HepG2 (cell line): ENCODE data around the gene AHSG. TPM values are rescaled to one million over a fixed set of nuclear protein-coding genes. Genes with fewer than 3 reads are reported as not detected.

Experiments used
- CEBPB ChIP-seq: IDR thresholded peaks from 2 replicates; pipeline ENCODE4 v1.6.1; 2011; ENCODE audit warnings: low read depth, low read length, improper control_type of control experiment, borderline replicate concordance
- CTCF ChIP-seq: sonication (generic); formaldehyde crosslinking; IDR thresholded peaks from 2 replicates; pipeline ENCODE4 v1.5.0; 2020; ENCODE audit warnings: mild to moderate bottlenecking, missing genetic modification reagents, moderate library complexity
- FOXO4 ChIP-seq: sonication (generic); formaldehyde crosslinking; conservative IDR thresholded peaks from 2 replicates; pipeline ENCODE4 v1.8.1; 2023; ENCODE audit warnings: missing genetic modification reagents
- GATAD2A ChIP-seq: IDR thresholded peaks from 2 replicates; pipeline ENCODE4 v1.6.1; 2016
- GLI4 ChIP-seq: sonication (generic); formaldehyde crosslinking; IDR thresholded peaks from 2 replicates; pipeline ENCODE4 v1.5.1; 2020; ENCODE audit warnings: missing genetic modification reagents, mild to moderate bottlenecking, moderate library complexity, borderline replicate concordance
- HOXA5 ChIP-seq: sonication (generic); formaldehyde crosslinking; IDR thresholded peaks from 2 replicates; pipeline ENCODE4 v1.4.0; 2020; ENCODE audit warnings: missing genetic modification reagents
- KMT2A ChIP-seq: sonication (generic); formaldehyde crosslinking; IDR thresholded peaks from 2 replicates; pipeline ENCODE4 v1.4.0; 2020; ENCODE audit warnings: missing genetic modification reagents
- MXD1 ChIP-seq: sonication (generic); formaldehyde crosslinking; IDR thresholded peaks from 2 replicates; pipeline ENCODE4 v1.4.0; 2020; ENCODE audit warnings: mild to moderate bottlenecking, missing genetic modification reagents
- NFYB ChIP-seq: sonication (generic); formaldehyde crosslinking; IDR thresholded peaks from 2 replicates; pipeline ENCODE4 v1.4.0; 2020; ENCODE audit warnings: missing genetic modification reagents
- SMARCC2 ChIP-seq: fragments of 450-650 bp; IDR thresholded peaks from 2 replicates; pipeline ENCODE4 v1.6.1; 2017; ENCODE audit warnings: antibody characterized with exemption, mild to moderate bottlenecking
- TEF ChIP-seq: sonication (generic); formaldehyde crosslinking; IDR thresholded peaks from 2 replicates; pipeline ENCODE4 v1.5.0; 2020; ENCODE audit warnings: missing genetic modification reagents
- ZBTB1 ChIP-seq: sonication (generic); formaldehyde crosslinking; IDR thresholded peaks from 2 replicates; pipeline ENCODE4 v1.4.0; 2020; ENCODE audit warnings: missing genetic modification reagents, borderline replicate concordance
- ZFP37 ChIP-seq: sonication (generic); formaldehyde crosslinking; IDR thresholded peaks from 2 replicates; pipeline ENCODE4 v1.4.0; 2020; ENCODE audit warnings: missing genetic modification reagents, borderline replicate concordance
- ZFX ChIP-seq: sonication (generic); formaldehyde crosslinking; IDR thresholded peaks from 2 replicates; pipeline ENCODE4 v1.4.0; 2020; ENCODE audit warnings: mild to moderate bottlenecking, low read depth, missing genetic modification reagents, moderate library complexity
- ZNF10 ChIP-seq: sonication (generic); formaldehyde crosslinking; IDR thresholded peaks from 2 replicates; pipeline ENCODE4 v1.4.0; 2020; ENCODE audit warnings: mild to moderate bottlenecking, low read depth, missing genetic modification reagents, borderline replicate concordance
- ZNF124 ChIP-seq: sonication (generic); formaldehyde crosslinking; IDR thresholded peaks from 2 replicates; pipeline ENCODE4 v1.4.0; 2020; ENCODE audit warnings: missing genetic modification reagents
- ZNF362 ChIP-seq: sonication (generic); formaldehyde crosslinking; IDR thresholded peaks from 2 replicates; pipeline ENCODE4 v1.4.0; 2020; ENCODE audit warnings: missing genetic modification reagents, mild to moderate bottlenecking, borderline replicate concordance
- ZNF549 ChIP-seq: sonication (generic); formaldehyde crosslinking; IDR thresholded peaks from 2 replicates; pipeline ENCODE4 v1.5.0; 2020; ENCODE audit warnings: missing genetic modification reagents
- ZNF557 ChIP-seq: sonication (generic); formaldehyde crosslinking; IDR thresholded peaks from 2 replicates; pipeline ENCODE4 v1.4.0; 2020; ENCODE audit warnings: missing genetic modification reagents
- ZNF607 ChIP-seq: sonication (generic); formaldehyde crosslinking; IDR thresholded peaks from 2 replicates; pipeline ENCODE4 v1.5.1; 2020; ENCODE audit warnings: missing genetic modification reagents, mild to moderate bottlenecking, borderline replicate concordance
- ZNF614 ChIP-seq: IDR thresholded peaks from 2 replicates; pipeline ENCODE4 v1.6.1; 2018; ENCODE audit warnings: missing biosample characterization, missing genetic modification reagents, inconsistent platforms, borderline replicate concordance
- ZNF639 ChIP-seq: conservative IDR thresholded peaks from 2 replicates; pipeline ENCODE4 v1.6.1; 2018; ENCODE audit warnings: missing genetic modification reagents
- ZNF883 ChIP-seq: sonication (generic); formaldehyde crosslinking; IDR thresholded peaks from 2 replicates; pipeline ENCODE4 v1.5.1; 2020; ENCODE audit warnings: mild to moderate bottlenecking, missing genetic modification reagents; ENCODE audit errors: not compliant biosample characterization
- polyA plus RNA-seq, 8 experiments: library from polyadenylated mRNA; depleted of rRNA in 3 of 8; stranded (reverse) in 7 of 8; unstranded in 1 of 8; fragments of >200 nt; fragmentation: Illumina TruSeq in 4 of 8; extraction: Trizol in 4 of 8; gene quantifications; 2 replicates each; pipeline versions ENCODE4 v1.2.1 to v1.2.3, GENCODE V29; 2011 to 2016; ENCODE audit warnings: low read depth in 4 of 8, missing spikeins in 1 of 8, mixed read lengths in 1 of 8; ENCODE audit not compliant: insufficient read depth in 1 of 8
- total RNA-seq, 5 experiments: library from RNA; depleted of rRNA; stranded (reverse); fragments of >200 nt; fragmentation: Illumina TruSeq; extraction: Trizol; gene quantifications; 2 replicates each; pipeline ENCODE4 v1.2.3, GENCODE V29; 2016; ENCODE audit warnings: low read depth in 1 of 5

AHSG gene
- total and polyA plus RNA-seq, 2 of the 13 experiments (the other 11 are each of a cell fraction or from before 2014, with no cell fraction given): 2,043 to 19,152 TPM

- TF ChIP-seq ZNF549 (CRISPR knock-in tag) (no peak), ZNF557 (CRISPR knock-in tag) (no peak), ZNF362 (peak; percentile 80; the same call in 1 of the 2 replicates), KMT2A (CRISPR knock-in tag) (no peak), NFYB (CRISPR knock-in tag) (no peak), GLI4 (no peak), ZNF614 (CRISPR knock-in tag) (no peak), ZNF124 (CRISPR knock-in tag) (no peak), FOXO4 (CRISPR knock-in tag) (no peak), ZFX (CRISPR knock-in tag) (no peak), ZNF639 (no peak), SMARCC2 (no peak), ZNF607 (no peak), HOXA5 (CRISPR knock-in tag) (no peak), CEBPB (peak; percentile 51; the same call in 1 of the 2 replicates), ZNF883 (CRISPR knock-in tag) (no peak), ZFP37 (CRISPR knock-in tag) (no peak), CTCF (CRISPR knock-in tag) (peak; percentile 66), ZNF10 (CRISPR knock-in tag) (no peak), ZBTB1 (CRISPR knock-in tag) (no peak), TEF (CRISPR knock-in tag) (no peak), GATAD2A (CRISPR knock-in tag) (no peak), MXD1 (CRISPR knock-in tag) (no peak)
Observed at GRCh38 chr3:186589121-186589520, 23.7 kb upstream of the AHSG start (continued).
